Measurements from ENCODE around the gene DMPK.

Gene DMPK

GRCh38 chr19:45780448-45781213, 1.7 kb downstream of the DMPK start:
- no peak overlapping the region for H2AFZ ChIP-seq (ENCODE audit: low read depth, low read length, severe bottlenecking)
- no peaks in the 10 kb centered on the region for H3K36me3 ChIP-seq (ENCODE audit: low read length)
- H3K4me2 ChIP-seq (ENCODE audit: low read depth, low read length, poor library complexity, severe bottlenecking), result no peak overlapping the region
- peaks cover 3% of the 10 kb centered on the region; the same call in 1 of the 2 replicates for H3F3A ChIP-seq (ENCODE audit: insufficient read depth)
- H4K20me1 ChIP-seq (ENCODE audit: low read depth, low read length), result no peaks in the 10 kb centered on the region
- no peak for TF ChIP-seq EZH2phosphoT487 (conservative IDR thresholded peaks at IDR 0.05; ENCODE audit: low read length)
- TF ChIP-seq CTCF (IDR thresholded peaks at IDR 0.05; ENCODE audit: insufficient read depth, low read length, poor library complexity, severe bottlenecking), result no peak
- no peaks in the 10 kb centered on the region for H3K9me2 ChIP-seq (replicated peaks; ENCODE audit: insufficient read depth, low read length)
- H3K27ac ChIP-seq (ENCODE audit: low read depth, low read length), result no peak overlapping the region
- no peak overlapping the region for H3K9ac ChIP-seq (ENCODE audit: low read length)
- H3K9me3 ChIP-seq (ENCODE audit: insufficient read depth, low read length), result no peaks in the 10 kb centered on the region
- H3K79me2 ChIP-seq (ENCODE audit: insufficient read depth, low read length), result no peaks in the 10 kb centered on the region
- no peak overlapping the region for H3K4me3 ChIP-seq (ENCODE audit: insufficient read depth, low read length, poor library complexity, severe bottlenecking)
- no peaks in the 10 kb centered on the region for H3K27me3 ChIP-seq (ENCODE audit: low read length)

GRCh38 chr19:45780146-45780447, 2.2 kb downstream of the DMPK start:
- no peaks in the 10 kb centered on the region for H3K9me2 ChIP-seq (replicated peaks; ENCODE audit: insufficient read depth, low read length)
- H4K20me1 ChIP-seq (ENCODE audit: low read depth, low read length), result no peaks in the 10 kb centered on the region
- no peak overlapping the region for H3K27ac ChIP-seq (ENCODE audit: low read depth, low read length)
- H3K4me2 ChIP-seq (ENCODE audit: low read depth, low read length, poor library complexity, severe bottlenecking), result no peak overlapping the region
- H3K9ac ChIP-seq (ENCODE audit: low read length), result no peak overlapping the region
- peaks cover 3% of the 10 kb centered on the region; the same call in 1 of the 2 replicates for H3F3A ChIP-seq (ENCODE audit: insufficient read depth)
- no peaks in the 10 kb centered on the region for H3K36me3 ChIP-seq (ENCODE audit: low read length)
- no peaks in the 10 kb centered on the region for H3K79me2 ChIP-seq (ENCODE audit: insufficient read depth, low read length)
- no peaks in the 10 kb centered on the region for H3K27me3 ChIP-seq (ENCODE audit: low read length)
- TF ChIP-seq CTCF (IDR thresholded peaks at IDR 0.05; ENCODE audit: insufficient read depth, low read length, poor library complexity, severe bottlenecking) (no peak), EZH2phosphoT487 (conservative IDR thresholded peaks at IDR 0.05; ENCODE audit: low read length) (no peak)
- H2AFZ ChIP-seq (ENCODE audit: low read depth, low read length, severe bottlenecking), result no peak overlapping the region
- H3K4me3 ChIP-seq (ENCODE audit: insufficient read depth, low read length, poor library complexity, severe bottlenecking), result no peak overlapping the region
- H3K9me3 ChIP-seq (ENCODE audit: insufficient read depth, low read length), result no peaks in the 10 kb centered on the region

GRCh38 chr19:45779231-45780145, 2.8 kb downstream of the DMPK start:
- Histone ChIP-seq H3K36me3 (ENCODE audit: low read length) (no peaks in the 10 kb centered on the region), H3K9me2 (replicated peaks; ENCODE audit: insufficient read depth, low read length) (no peaks in the 10 kb centered on the region), H2AFZ (ENCODE audit: low read depth, low read length, severe bottlenecking) (peak overlapping the region; percentile 30), H4K20me1 (ENCODE audit: low read depth, low read length) (no peaks in the 10 kb centered on the region), H3K27me3 (ENCODE audit: low read length) (no peaks in the 10 kb centered on the region), H3K4me3 (ENCODE audit: insufficient read depth, low read length, poor library complexity, severe bottlenecking) (peak overlapping the region; percentile 43), H3K9me3 (ENCODE audit: insufficient read depth, low read length) (no peaks in the 10 kb centered on the region), H3K79me2 (ENCODE audit: insufficient read depth, low read length) (no peaks in the 10 kb centered on the region), H3K27ac (ENCODE audit: low read depth, low read length) (no peak overlapping the region), H3F3A (ENCODE audit: insufficient read depth) (peaks cover 3% of the 10 kb centered on the region; the same call in 1 of the 2 replicates), H3K9ac (ENCODE audit: low read length) (peak overlapping the region; percentile 43), H3K4me2 (ENCODE audit: low read depth, low read length, poor library complexity, severe bottlenecking) (peak overlapping the region; percentile 66)
- no peak for TF ChIP-seq EZH2phosphoT487 (conservative IDR thresholded peaks at IDR 0.05; ENCODE audit: low read length)
- TF ChIP-seq CTCF (IDR thresholded peaks at IDR 0.05; ENCODE audit: insufficient read depth, low read length, poor library complexity, severe bottlenecking), result peak; percentile 74
